Activated naive CD4-positive, alpha-beta T cell treated with anti-CD3 and anti-CD28 coated beads, Interleukin-2, amount 10 ng/mL, durations not matched to agents 7 days and 5 days (primary cell): ENCODE measurements around the gene CYTH3.
A peak's percentile ranks its signal among the peaks of the same experiment; 100 is the strongest.

Source experiments
- CTCF ChIA-PET: fragments of 350-600 bp; sonication (Branson Sonifier 250); formaldehyde crosslinking; loops from one replicate; lab custom pipeline; 2021; ENCODE audit warnings: antibody characterized with exemption; lab: Charles Lee
- DNase-seq: peaks from one replicate; pipeline ENCODE4 v3.0.0-alpha.2; 2020
- H3K27ac Mint-ChIP-seq: one replicate; pipeline ENCODE4 v1.8.0; 2021; ENCODE audit warnings: mild to moderate bottlenecking, moderate library complexity, mixed read lengths
- H3K27me3 Mint-ChIP-seq: one replicate; pipeline ENCODE4 v1.8.0; 2021; ENCODE audit warnings: mild to moderate bottlenecking, mixed read lengths
- H3K36me3 Mint-ChIP-seq: one replicate; pipeline ENCODE4 v1.8.0; 2021; ENCODE audit warnings: mixed read lengths
- H3K4me1 Mint-ChIP-seq: one replicate; pipeline ENCODE4 v1.8.0; 2021; ENCODE audit warnings: mixed read lengths
- H3K4me3 Mint-ChIP-seq: one replicate; pipeline ENCODE4 v1.8.0; 2021; ENCODE audit warnings: mild to moderate bottlenecking, moderate library complexity, mixed read lengths
- H3K9me3 Mint-ChIP-seq: one replicate; pipeline ENCODE4 v1.8.0; 2021; ENCODE audit warnings: mixed read lengths

The CYTH3 gene

DNA sequence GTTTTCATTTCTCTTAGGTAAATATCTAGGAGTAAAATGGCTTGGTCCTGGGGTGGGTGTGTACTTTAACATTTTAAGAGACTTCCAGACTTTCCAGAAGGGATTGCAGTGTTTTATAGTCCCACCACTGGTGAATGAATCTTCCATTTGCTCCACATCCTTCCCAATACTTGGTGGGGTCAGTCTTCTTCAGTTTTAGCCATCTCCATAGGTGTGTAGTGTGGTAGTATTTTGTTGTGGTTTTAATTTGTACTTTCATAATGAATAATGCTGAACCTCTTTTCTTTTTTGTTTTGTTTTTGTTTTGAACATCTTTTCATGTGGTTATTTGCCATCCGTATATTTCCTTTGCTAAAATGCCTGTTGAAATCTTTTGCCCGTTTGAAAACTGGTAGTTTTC, 154.9 kb downstream of the CYTH3 start:
- H3K27ac Mint-ChIP-seq = peak overlapping the region; percentile 78
- peaks cover 82% of the 10 kb centered on the region for H3K36me3 Mint-ChIP-seq
- no peaks in the 10 kb centered on the region for H3K27me3 Mint-ChIP-seq
- CTCF ChIA-PET = no interaction called here
- H3K4me3 Mint-ChIP-seq = no peak overlapping the region
- peaks cover 26% of the 10 kb centered on the region for H3K4me1 Mint-ChIP-seq
- DNase-seq = no peak
- peaks cover 11% of the 10 kb centered on the region for H3K9me3 Mint-ChIP-seq

DNA sequence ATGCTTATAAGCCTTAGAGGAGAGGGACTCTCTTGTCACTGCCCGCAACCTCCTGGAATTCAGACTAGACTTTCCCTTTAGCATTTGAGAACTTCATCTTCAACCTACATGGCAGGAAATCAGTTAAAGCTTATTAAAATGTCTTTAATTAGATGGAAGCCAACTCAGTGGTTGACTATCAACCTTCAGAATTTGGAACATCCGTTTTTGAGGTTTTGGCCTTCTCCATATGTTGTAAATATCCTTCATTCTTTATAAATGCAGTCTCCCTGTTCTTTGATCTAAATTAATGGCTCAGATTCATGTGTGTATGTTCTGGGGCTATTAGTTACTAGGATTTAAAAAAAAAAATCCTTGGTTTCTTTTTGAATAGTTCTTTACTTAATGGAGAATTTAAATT, 156.2 kb downstream of the CYTH3 start:
- Mint-ChIP-seq H3K27me3 (no peaks in the 10 kb centered on the region), H3K27ac (no peak overlapping the region), H3K36me3 (peaks cover 78% of the 10 kb centered on the region), H3K4me1 (peaks cover 26% of the 10 kb centered on the region), H3K4me3 (no peak overlapping the region), H3K9me3 (peaks cover 3% of the 10 kb centered on the region)
- CTCF ChIA-PET = interaction anchor here (1.0 kb wide), 1 partner anchor 10 kb away, joined by 4 read pairs; no protein-coding TSS in a partner anchor
- no peak for DNase-seq
